HEK293 (cell line): ENCODE data around the gene ZFYVE1.

Source experiments
- CTCF ChIA-PET: fragments of 350-600 bp; formaldehyde crosslinking; extraction: SDS; loops from one replicate; lab custom pipeline; 2021; ENCODE audit warnings: antibody characterized with exemption; lab: Yijun Ruan, JAX
- POLR2A ChIA-PET: fragments of 300-600 bp; formaldehyde crosslinking; extraction: SDS; loops from one replicate; lab custom pipeline; 2020; ENCODE audit warnings: antibody characterized with exemption, inconsistent platforms; lab: Yijun Ruan, JAX
- H3K27ac ChIP-seq: fragments of 200-500 bp; sonication (Bioruptor generic); 2 replicates; pipeline ENCODE4 v1.5.1; 2014; ENCODE audit warnings: low read depth, low read length, control low read depth, inconsistent platforms; ENCODE audit errors: extremely low read depth
- H3K36me3 ChIP-seq, 2 experiments: fragments of 200-500 bp in 1 of 2; sonication (Bioruptor generic) in 1 of 2; 1 replicate in 1 of 2; 2 replicates in 1 of 2; pipeline ENCODE4 v1.5.1; 2014 to 2017; ENCODE audit warnings: inconsistent platforms in 2 of 2, low read length in 2 of 2; ENCODE audit not compliant: control insufficient read depth in 2 of 2, insufficient read depth in 1 of 2
- H3K4me1 ChIP-seq: fragments of 200-500 bp; sonication (Bioruptor generic); 2 replicates; pipeline ENCODE4 v1.5.1; 2014; ENCODE audit warnings: mild to moderate bottlenecking, low read length, inconsistent platforms; ENCODE audit not compliant: control insufficient read depth, insufficient read depth
- H3K4me3 ChIP-seq: 2 replicates; pipeline ENCODE4 v1.5.1; 2011; ENCODE audit warnings: low read depth, mild to moderate bottlenecking, control low read depth, low read length, moderate library complexity
- H3K9me3 ChIP-seq: fragments of 200-500 bp; sonication (Bioruptor generic); 2 replicates; pipeline ENCODE4 v1.5.1; 2014; ENCODE audit warnings: low read depth, low read length, inconsistent platforms; ENCODE audit not compliant: control insufficient read depth, insufficient read depth
- BCL11A ChIP-seq: fragments of 450-650 bp; formaldehyde crosslinking; IDR thresholded peaks from 2 replicates; pipeline ENCODE4 v1.5.1; 2016; ENCODE audit warnings: low read depth, missing biosample characterization, missing genetic modification characterization
- HOXA7 ChIP-seq: sonication (generic); formaldehyde crosslinking; IDR thresholded peaks from 2 replicates; pipeline ENCODE4 v1.8.1; 2022; ENCODE audit warnings: missing genetic modification reagents, borderline replicate concordance
- KLF7 ChIP-seq: fragments of 450-650 bp; formaldehyde crosslinking; IDR thresholded peaks from 2 replicates; pipeline ENCODE4 v1.5.1; 2016; ENCODE audit warnings: missing biosample characterization, missing genetic modification characterization, borderline replicate concordance
- MEIS1 ChIP-seq: sonication (generic); formaldehyde crosslinking; IDR thresholded peaks from 2 replicates; pipeline ENCODE4 v1.8.1; 2022; ENCODE audit warnings: missing genetic modification reagents, mild to moderate bottlenecking, borderline replicate concordance
- SCRT2 ChIP-seq: fragments of 450-650 bp; formaldehyde crosslinking; IDR thresholded peaks from 2 replicates; pipeline ENCODE4 v1.5.1; 2016; ENCODE audit warnings: missing biosample characterization, missing genetic modification characterization
- ZBTB44 ChIP-seq: fragments of 450-650 bp; IDR thresholded peaks from 2 replicates; pipeline ENCODE4 v1.5.1; 2018; ENCODE audit warnings: missing biosample characterization, mild to moderate bottlenecking, missing genetic modification characterization
- ZEB2 ChIP-seq: fragments of 450-650 bp; formaldehyde crosslinking; IDR thresholded peaks from 2 replicates; pipeline ENCODE4 v1.5.1; 2016; ENCODE audit warnings: missing biosample characterization, missing genetic modification characterization
- ZFHX2 ChIP-seq: fragments of 450-650 bp; formaldehyde crosslinking; conservative IDR thresholded peaks from 2 replicates; pipeline ENCODE4 v1.5.1; 2016; ENCODE audit warnings: missing biosample characterization, missing genetic modification characterization
- ZNF155 ChIP-seq: fragments of 450-650 bp; formaldehyde crosslinking; IDR thresholded peaks from 2 replicates; pipeline ENCODE4 v1.5.1; 2016; ENCODE audit warnings: missing biosample characterization, missing genetic modification characterization
- ZNF223 ChIP-seq: fragments of 450-650 bp; formaldehyde crosslinking; IDR thresholded peaks from 2 replicates; pipeline ENCODE4 v1.5.1; 2016; ENCODE audit warnings: missing biosample characterization, missing genetic modification characterization
- ZNF292 ChIP-seq: fragments of 450-650 bp; formaldehyde crosslinking; IDR thresholded peaks from 2 replicates; pipeline ENCODE4 v1.5.1; 2016; ENCODE audit warnings: low read depth, missing biosample characterization, missing genetic modification characterization, borderline replicate concordance
- ZNF473 ChIP-seq: fragments of 450-650 bp; formaldehyde crosslinking; IDR thresholded peaks from 2 replicates; pipeline ENCODE4 v1.5.1; 2017; ENCODE audit warnings: missing biosample characterization, missing genetic modification characterization
- ZNF571 ChIP-seq: fragments of 450-650 bp; formaldehyde crosslinking; IDR thresholded peaks from 2 replicates; pipeline ENCODE4 v1.5.0; 2017; ENCODE audit warnings: missing biosample characterization, missing genetic modification characterization
- ZNF626 ChIP-seq: fragments of 450-650 bp; sonication (Bioruptor Pico); formaldehyde crosslinking; IDR thresholded peaks from 2 replicates; pipeline ENCODE4 v1.5.1; 2018; ENCODE audit warnings: missing biosample characterization, missing genetic modification characterization, inconsistent platforms
- ZNF670 ChIP-seq: fragments of 450-650 bp; formaldehyde crosslinking; IDR thresholded peaks from 2 replicates; pipeline ENCODE4 v1.5.1; 2016; ENCODE audit warnings: missing biosample characterization, missing genetic modification characterization, low read depth
- ZNF785 ChIP-seq: fragments of 450-650 bp; formaldehyde crosslinking; IDR thresholded peaks from 2 replicates; pipeline ENCODE4 v1.5.1; 2016; ENCODE audit warnings: missing biosample characterization, missing genetic modification characterization
- ZSCAN30 ChIP-seq: fragments of 450-650 bp; IDR thresholded peaks from 2 replicates; pipeline ENCODE4 v1.5.1; 2018; ENCODE audit warnings: missing biosample characterization, mild to moderate bottlenecking, missing genetic modification characterization, moderate library complexity
- TF ChIP-seq, protein P1 (sequence below): fragments of 450-650 bp; formaldehyde crosslinking; IDR thresholded peaks from 2 replicates; pipeline ENCODE4 v1.5.1; 2016; ENCODE audit warnings: missing biosample characterization, missing genetic modification characterization
- TF ChIP-seq, protein P2 (sequence below): fragments of 450-650 bp; formaldehyde crosslinking; IDR thresholded peaks from 2 replicates; pipeline ENCODE4 v1.5.1; 2017; ENCODE audit warnings: missing biosample characterization, missing genetic modification characterization
- TF ChIP-seq, protein P3 (sequence below): fragments of 450-650 bp; formaldehyde crosslinking; IDR thresholded peaks from 2 replicates; pipeline ENCODE4 v1.5.1; 2016; ENCODE audit warnings: missing biosample characterization, missing genetic modification characterization
- TF ChIP-seq, protein P4 (sequence below): fragments of 450-650 bp; formaldehyde crosslinking; IDR thresholded peaks from 2 replicates; pipeline ENCODE4 v1.5.1; 2016; ENCODE audit warnings: missing biosample characterization, missing genetic modification characterization

Gene ZFYVE1

DNA sequence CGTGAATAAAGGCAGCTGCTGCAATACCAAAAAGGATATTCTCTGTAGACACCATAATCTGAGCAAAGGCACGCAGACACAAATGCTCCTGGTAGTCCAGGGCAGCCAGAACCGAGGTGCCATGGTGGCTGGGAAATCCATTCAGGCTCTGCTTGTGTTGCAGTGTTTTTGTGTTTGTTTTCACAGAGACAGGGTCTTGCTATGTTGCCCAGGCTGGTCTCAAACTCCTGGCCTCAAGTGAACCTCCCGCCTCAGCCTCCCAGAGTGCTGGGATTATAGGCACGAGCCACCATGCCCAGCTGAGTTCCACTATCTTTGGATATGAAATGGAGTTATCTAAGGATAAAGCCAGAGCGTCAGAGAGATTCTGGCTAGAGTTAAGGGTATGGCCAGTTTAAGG, 60.9 kb downstream of the ZFYVE1 start:
- no peak for TF ChIP-seq ZNF571 (tag by site-specific recombination)
- TF ChIP-seq, protein P1, sequence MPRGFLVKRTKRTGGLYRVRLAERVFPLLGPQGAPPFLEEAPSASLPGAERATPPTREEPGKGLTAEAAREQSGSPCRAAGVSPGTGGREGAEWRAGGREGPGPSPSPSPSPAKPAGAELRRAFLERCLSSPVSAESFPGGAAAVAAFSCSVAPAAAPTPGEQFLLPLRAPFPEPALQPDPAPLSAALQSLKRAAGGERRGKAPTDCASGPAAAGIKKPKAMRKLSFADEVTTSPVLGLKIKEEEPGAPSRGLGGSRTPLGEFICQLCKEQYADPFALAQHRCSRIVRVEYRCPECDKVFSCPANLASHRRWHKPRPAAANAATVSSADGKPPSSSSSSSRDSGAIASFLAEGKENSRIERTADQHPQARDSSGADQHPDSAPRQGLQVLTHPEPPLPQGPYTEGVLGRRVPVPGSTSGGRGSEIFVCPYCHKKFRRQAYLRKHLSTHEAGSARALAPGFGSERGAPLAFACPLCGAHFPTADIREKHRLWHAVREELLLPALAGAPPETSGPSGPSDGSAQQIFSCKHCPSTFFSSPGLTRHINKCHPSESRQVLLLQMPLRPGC (tag by site-specific recombination), result no peak
- TF ChIP-seq, protein P2, sequence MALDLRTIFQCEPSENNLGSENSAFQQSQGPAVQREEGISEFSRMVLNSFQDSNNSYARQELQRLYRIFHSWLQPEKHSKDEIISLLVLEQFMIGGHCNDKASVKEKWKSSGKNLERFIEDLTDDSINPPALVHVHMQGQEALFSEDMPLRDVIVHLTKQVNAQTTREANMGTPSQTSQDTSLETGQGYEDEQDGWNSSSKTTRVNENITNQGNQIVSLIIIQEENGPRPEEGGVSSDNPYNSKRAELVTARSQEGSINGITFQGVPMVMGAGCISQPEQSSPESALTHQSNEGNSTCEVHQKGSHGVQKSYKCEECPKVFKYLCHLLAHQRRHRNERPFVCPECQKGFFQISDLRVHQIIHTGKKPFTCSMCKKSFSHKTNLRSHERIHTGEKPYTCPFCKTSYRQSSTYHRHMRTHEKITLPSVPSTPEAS (tag by site-specific recombination), result no peak
- TF ChIP-seq ZNF785 (tag by site-specific recombination), result no peak
- TF ChIP-seq ZNF292, result no peak
- no peak for TF ChIP-seq MEIS1
- TF ChIP-seq ZEB2 (tag by site-specific recombination), result no peak
- TF ChIP-seq SCRT2 (tag by site-specific recombination), result no peak
- Histone ChIP-seq H3K4me1 (no peaks in the 10 kb centered on the region; the same call in 1 of the 2 replicates), H3K36me3 (peaks cover 0 to 39% of the 10 kb centered on the region in 2 experiments; a peak in 2 of 3 replicates), H3K27ac (no peak overlapping the region), H3K9me3 (no peaks in the 10 kb centered on the region), H3K4me3 (no peak overlapping the region)
- POLR2A ChIA-PET, result no interaction called here
- CTCF ChIA-PET, result no interaction called here

GRCh38 chr14:72965249-72965648, 61.7 kb downstream of the ZFYVE1 start:
- Histone ChIP-seq H3K36me3 (peaks cover 4 to 39% of the 10 kb centered on the region in 2 experiments; a peak in 2 of 3 replicates), H3K4me3 (no peak overlapping the region), H3K4me1 (no peaks in the 10 kb centered on the region; the same call in 1 of the 2 replicates), H3K27ac (no peak overlapping the region), H3K9me3 (no peaks in the 10 kb centered on the region)
- ChIA-PET CTCF (no interaction called here), POLR2A (no interaction called here)
- TF ChIP-seq ZFHX2 (tag by site-specific recombination) (no peak), ZNF626 (tag by site-specific recombination) (no peak), ZNF670 (no peak), ZBTB44 (no peak), ZNF223 (tag by site-specific recombination) (no peak), ZNF292 (no peak)

- ChIA-PET POLR2A (interaction anchor here (0.7 to 2.2 kb wide), 5 partner anchors 12 to 528 kb away, joined by 3 to 6 read pairs (median 3); partner anchors contain the start of genes DPF3, RBM25 and RIOX1), CTCF (interaction anchor here (1.0 to 3.0 kb wide), 3 partner anchors 14 to 447 kb away, joined by 3 to 14 read pairs (median 4); no protein-coding TSS in a partner anchor)
- Histone ChIP-seq H3K36me3 (peaks cover 4 to 46% of the 10 kb centered on the region in 2 experiments; a peak in 2 of 3 replicates), H3K4me3 (no peak overlapping the region), H3K4me1 (no peaks in the 10 kb centered on the region; the same call in 1 of the 2 replicates), H3K27ac (no peak overlapping the region), H3K9me3 (no peaks in the 10 kb centered on the region)
- TF ChIP-seq BCL11A, result peak; percentile 74; the same call in 1 of the 2 replicates
- TF ChIP-seq KLF7 (tag by site-specific recombination), result no peak
- TF ChIP-seq ZSCAN30, result peak; percentile 72; the same call in 1 of the 2 replicates
- TF ChIP-seq HOXA7 (CRISPR knock-in tag), result no peak
- TF ChIP-seq ZNF155 (tag by site-specific recombination), result no peak
- TF ChIP-seq, protein P3, sequence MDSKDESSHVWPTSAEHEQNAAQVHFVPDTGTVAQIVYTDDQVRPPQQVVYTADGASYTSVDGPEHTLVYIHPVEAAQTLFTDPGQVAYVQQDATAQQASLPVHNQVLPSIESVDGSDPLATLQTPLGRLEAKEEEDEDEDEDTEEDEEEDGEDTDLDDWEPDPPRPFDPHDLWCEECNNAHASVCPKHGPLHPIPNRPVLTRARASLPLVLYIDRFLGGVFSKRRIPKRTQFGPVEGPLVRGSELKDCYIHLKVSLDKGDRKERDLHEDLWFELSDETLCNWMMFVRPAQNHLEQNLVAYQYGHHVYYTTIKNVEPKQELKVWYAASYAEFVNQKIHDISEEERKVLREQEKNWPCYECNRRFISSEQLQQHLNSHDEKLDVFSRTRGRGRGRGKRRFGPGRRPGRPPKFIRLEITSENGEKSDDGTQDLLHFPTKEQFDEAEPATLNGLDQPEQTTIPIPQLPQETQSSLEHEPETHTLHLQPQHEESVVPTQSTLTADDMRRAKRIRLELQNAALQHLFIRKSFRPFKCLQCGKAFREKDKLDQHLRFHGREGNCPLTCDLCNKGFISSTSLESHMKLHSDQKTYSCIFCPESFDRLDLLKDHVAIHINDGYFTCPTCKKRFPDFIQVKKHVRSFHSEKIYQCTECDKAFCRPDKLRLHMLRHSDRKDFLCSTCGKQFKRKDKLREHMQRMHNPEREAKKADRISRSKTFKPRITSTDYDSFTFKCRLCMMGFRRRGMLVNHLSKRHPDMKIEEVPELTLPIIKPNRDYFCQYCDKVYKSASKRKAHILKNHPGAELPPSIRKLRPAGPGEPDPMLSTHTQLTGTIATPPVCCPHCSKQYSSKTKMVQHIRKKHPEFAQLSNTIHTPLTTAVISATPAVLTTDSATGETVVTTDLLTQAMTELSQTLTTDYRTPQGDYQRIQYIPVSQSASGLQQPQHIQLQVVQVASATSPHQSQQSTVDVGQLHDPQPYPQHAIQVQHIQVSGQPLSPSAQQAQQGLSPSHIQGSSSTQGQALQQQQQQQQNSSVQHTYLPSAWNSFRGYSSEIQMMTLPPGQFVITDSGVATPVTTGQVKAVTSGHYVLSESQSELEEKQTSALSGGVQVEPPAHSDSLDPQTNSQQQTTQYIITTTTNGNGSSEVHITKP, result no peak
- TF ChIP-seq, protein P4, sequence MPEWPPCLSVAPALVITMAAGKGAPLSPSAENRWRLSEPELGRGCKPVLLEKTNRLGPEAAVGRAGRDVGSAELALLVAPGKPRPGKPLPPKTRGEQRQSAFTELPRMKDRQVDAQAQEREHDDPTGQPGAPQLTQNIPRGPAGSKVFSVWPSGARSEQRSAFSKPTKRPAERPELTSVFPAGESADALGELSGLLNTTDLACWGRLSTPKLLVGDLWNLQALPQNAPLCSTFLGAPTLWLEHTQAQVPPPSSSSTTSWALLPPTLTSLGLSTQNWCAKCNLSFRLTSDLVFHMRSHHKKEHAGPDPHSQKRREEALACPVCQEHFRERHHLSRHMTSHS (tag by site-specific recombination), result no peak
- TF ChIP-seq ZNF473 (tag by site-specific recombination), result no peak
- TF ChIP-seq ZFHX2 (tag by site-specific recombination), result peak; percentile 69
These were observed 64.0 kb downstream of the ZFYVE1 start for GRCh38 chr14:72962829-72963312.
